B cell (primary cell): ENCODE results near the gene ZFYVE19. TPM values are rescaled to one million over a fixed set of nuclear protein-coding genes. Genes with fewer than 3 reads are reported as not detected.
A peak's percentile ranks its signal among the peaks of the same experiment; 100 is the strongest.

Experiments used
- ATAC-seq: fragments of 200-7000 bp; cut with Tn5 transposase; one replicate; pipeline ENCODE4 v1.10.0; 2021; ENCODE audit warnings: low read depth, mild to moderate bottlenecking, moderate number of reproducible peaks, moderate library complexity
- CTCF ChIA-PET: fragments of 350-600 bp; sonication (Branson Sonifier 250); formaldehyde crosslinking; loops from one replicate; lab custom pipeline; 2021; ENCODE audit warnings: antibody characterized with exemption, inconsistent platforms; lab: Charles Lee
- POLR2A ChIA-PET: fragments of 350-600 bp; sonication (Branson Sonifier 250); formaldehyde crosslinking; loops from one replicate; lab custom pipeline; 2021; ENCODE audit warnings: antibody characterized with exemption; lab: Charles Lee
- DNase-seq: peaks from one replicate; pipeline ENCODE4 v3.0.0; 2013
- H2AFZ ChIP-seq: 2 replicates; pipeline ENCODE4 v1.6.1; 2012; ENCODE audit warnings: mild to moderate bottlenecking, low read depth, low read length; ENCODE audit not compliant: insufficient read depth, poor library complexity, severe bottlenecking
- H3K27ac ChIP-seq, 2 donors: 1 replicate in 1 of 2; 2 replicates in 1 of 2; pipeline ENCODE4 v1.5.1; 2012 to 2013; ENCODE audit warnings: low read length in 2 of 2, mild to moderate bottlenecking in 2 of 2, moderate library complexity in 1 of 2
- H3K27me3 ChIP-seq, 4 experiments: fragments of 200-600 bp in 1 of 4; sonication (generic) in 1 of 4; replicated peaks in 1 of 4; 1 replicate in 2 of 4; 2 replicates in 2 of 4; pipeline versions ENCODE4 v1.6.1 to v1.7.0; 2013 to 2016; ENCODE audit warnings: low read length in 3 of 4, mild to moderate bottlenecking in 2 of 4, mixed read lengths in 1 of 4, moderate library complexity in 1 of 4; ENCODE audit not compliant: insufficient read depth in 4 of 4, control insufficient read depth in 3 of 4; ENCODE audit errors: control extremely low read depth in 1 of 4
- H3K36me3 ChIP-seq, 2 experiments: replicated peaks in 1 of 2; 1 replicate in 1 of 2; 2 replicates in 1 of 2; pipeline versions ENCODE4 v1.6.1 to v1.7.1; 2013; ENCODE audit warnings: low read length in 1 of 2; ENCODE audit not compliant: insufficient read depth in 2 of 2, control insufficient read depth in 1 of 2; ENCODE audit errors: control extremely low read depth in 1 of 2, extremely low read depth in 1 of 2
- H3K4me1 ChIP-seq, 2 donors: fragments of 200-600 bp in 1 of 2; sonication (generic) in 1 of 2; 1 replicate in 1 of 2; 2 replicates in 1 of 2; pipeline versions ENCODE4 v1.5.1 to v1.6.1; 2013 to 2017; ENCODE audit warnings: low read length in 2 of 2; ENCODE audit not compliant: control insufficient read depth in 2 of 2, insufficient read depth in 2 of 2
- H3K4me2 ChIP-seq: replicated peaks from 2 replicates; pipeline ENCODE3; 2012; ENCODE audit warnings: mild to moderate bottlenecking, low read depth, low read length; ENCODE audit not compliant: poor library complexity, severe bottlenecking
- H3K4me3 ChIP-seq, 5 experiments: fragments of 200-600 bp in 1 of 5; sonication (generic) in 1 of 5; 1 replicate in 3 of 5; 2 replicates in 2 of 5; pipeline versions ENCODE4 v1.5.1 to v1.7.0; 2011 to 2016; ENCODE audit warnings: low read length in 4 of 5, mild to moderate bottlenecking in 4 of 5, low read depth in 2 of 5, control low read depth in 1 of 5, moderate library complexity in 1 of 5; ENCODE audit not compliant: insufficient read depth in 1 of 5; ENCODE audit errors: control extremely low read depth in 1 of 5, extremely low read depth in 1 of 5
- H3K79me2 ChIP-seq: fragments of 200-600 bp; sonication (generic); one replicate; pipeline ENCODE4 v1.6.0; 2016; ENCODE audit warnings: low read length; ENCODE audit not compliant: control insufficient read depth, insufficient read depth
- H3K9ac ChIP-seq: fragments of 200-600 bp; sonication (generic); 2 replicates; pipeline ENCODE4 v1.6.1; 2017; ENCODE audit warnings: mild to moderate bottlenecking, low read length, moderate library complexity
- H3K9me3 ChIP-seq, 3 donors: one replicate each; pipeline versions ENCODE4 v1.6.1 to v1.7.1; 2013; ENCODE audit warnings: low read length in 2 of 3; ENCODE audit not compliant: control insufficient read depth in 2 of 3, insufficient read depth in 1 of 3; ENCODE audit errors: control extremely low read depth in 1 of 3
- H4K20me1 ChIP-seq: 2 replicates; pipeline ENCODE4 v1.6.0; 2012; ENCODE audit warnings: mild to moderate bottlenecking, low read length; ENCODE audit not compliant: insufficient read depth, control insufficient read depth, poor library complexity, severe bottlenecking
- H3K27ac Mint-ChIP-seq: one replicate; pipeline ENCODE4 v1.8.0; 2021; ENCODE audit warnings: mixed read lengths
- H3K27me3 Mint-ChIP-seq: one replicate; pipeline ENCODE4 v1.8.0; 2021; ENCODE audit warnings: mixed read lengths
- H3K4me1 Mint-ChIP-seq: one replicate; pipeline ENCODE4 v1.8.0; 2021; ENCODE audit warnings: mixed read lengths
- H3K4me3 Mint-ChIP-seq: one replicate; pipeline ENCODE4 v1.8.0; 2021; ENCODE audit warnings: mixed read lengths
- H3K9me3 Mint-ChIP-seq: one replicate; pipeline ENCODE4 v1.8.0; 2022; ENCODE audit warnings: mixed read lengths; ENCODE audit not compliant: insufficient read depth
- CTCF ChIP-seq: fragments of 200-600 bp; IDR thresholded peaks from one replicate; pipeline ENCODE4 v1.8.0; 2022; ENCODE audit warnings: antibody characterized with exemption, mild to moderate bottlenecking
- EZH2 ChIP-seq: IDR thresholded peaks from 2 replicates; pipeline ENCODE4 v1.6.1; 2012; ENCODE audit warnings: borderline replicate concordance, low read depth, mild to moderate bottlenecking, moderate library complexity, low read length; ENCODE audit not compliant: insufficient read depth, poor library complexity, severe bottlenecking
- WGBS: methylation state at CpG from one replicate; pipeline ENCODE4 v1.1.5; 2013; ENCODE audit warnings: missing lambda C conversion rate; ENCODE audit not compliant: insufficient coverage; 5-methylcytosine and 5-hydroxymethylcytosine counted together
- intact Hi-C: fragments of 100-400 bp; cut with micrococcal nuclease; formaldehyde crosslinking; loops from one replicate; pipeline ENCODE4 v1.10.0; 2022
- polyA plus RNA-seq: library from polyadenylated mRNA; depleted of rRNA; stranded (reverse); fragments of >200 nt; gene quantifications from 2 replicates; pipeline ENCODE4 v1.2.3, GENCODE V29; 2012
- total RNA-seq, 2 donors: library from RNA; stranded (reverse); fragments of 120-200 nt in 1 of 2; gene quantifications; 1 replicate in 1 of 2; 2 replicates in 1 of 2; pipeline versions ENCODE4 v1.2.3 to v1.2.4, GENCODE V29; 2013 to 2022

Gene ZFYVE19
- total and polyA plus RNA-seq, 2 donors (not counting 1 experiment from before 2014, with no cell fraction given): 29.4 to 60.5 TPM

GRCh38 chr15:40763801-40764628 lies 42.9 kb upstream of the ZFYVE19 start, which contains the start of gene GCHFR:
Gene GCHFR (plus strand): TSS chr15:40764068. CDS start chr15:40764181, 113 bp downstream.
- Histone ChIP-seq H3K9ac (peak within 1 kb of the TSS; percentile 68), H3K27me3 (no peaks in the 10 kb centered on the region), H3K27ac (peak within 1 kb of the TSS; percentile 24 to 35), H3K4me1 (peaks cover 28 to 42% of the 10 kb centered on the region in 2 donors), H3K9me3 (no peaks in the 10 kb centered on the region), H3K4me3 (peak within 1 kb of the TSS; percentile 51 to 87 (median 78)), H3K79me2 (no peaks in the 10 kb centered on the region), H4K20me1 (no peaks in the 10 kb centered on the region), H3K36me3 (peaks cover 0 to 11% of the 10 kb centered on the region in 2 experiments), H3K4me2 (peak within 1 kb of the TSS; percentile 99), H2AFZ (peak within 1 kb of the TSS; percentile 92)
- Mint-ChIP-seq H3K4me3 (peak within 1 kb of the TSS; percentile 89), H3K9me3 (no peaks in the 10 kb centered on the region), H3K27me3 (no peaks in the 10 kb centered on the region), H3K27ac (peak within 1 kb of the TSS; percentile 68), H3K4me1 (peaks cover 32% of the 10 kb centered on the region)
- POLR2A ChIA-PET: interaction anchor here (0.6 to 1.6 kb wide), 4 partner anchors 13 to 94 kb away, joined by 3 to 8 read pairs (median 4); partner anchors contain the start of gene RAD51
- peak; percentile 41 for TF ChIP-seq CTCF
- TF ChIP-seq EZH2: no peak
- ATAC-seq (peak; percentile 74), DNase-seq (peak; percentile 76)
- intact Hi-C loops: loop anchor here (1.0 kb wide), 1 partner anchor 9 kb away; the partner anchor contains the start of gene RMDN3
- CTCF ChIA-PET: interaction anchor here (1.1 to 4.3 kb wide), 5 partner anchors 14 to 456 kb away, joined by 3 to 24 read pairs (median 4); partner anchors contain the start of genes PLCB2 and RAD51
- 1% methylated on average over 73 of the region's 75 CpGs for WGBS
